ENCODE results near the gene ATP6V0E2. TPM values are rescaled to one million over a fixed set of nuclear protein-coding genes. Genes with fewer than 3 reads are reported as not detected.

ATP6V0E2 gene
- total RNA-seq, 1 experiment from 2014 or later, result 19.0 TPM

DNA sequence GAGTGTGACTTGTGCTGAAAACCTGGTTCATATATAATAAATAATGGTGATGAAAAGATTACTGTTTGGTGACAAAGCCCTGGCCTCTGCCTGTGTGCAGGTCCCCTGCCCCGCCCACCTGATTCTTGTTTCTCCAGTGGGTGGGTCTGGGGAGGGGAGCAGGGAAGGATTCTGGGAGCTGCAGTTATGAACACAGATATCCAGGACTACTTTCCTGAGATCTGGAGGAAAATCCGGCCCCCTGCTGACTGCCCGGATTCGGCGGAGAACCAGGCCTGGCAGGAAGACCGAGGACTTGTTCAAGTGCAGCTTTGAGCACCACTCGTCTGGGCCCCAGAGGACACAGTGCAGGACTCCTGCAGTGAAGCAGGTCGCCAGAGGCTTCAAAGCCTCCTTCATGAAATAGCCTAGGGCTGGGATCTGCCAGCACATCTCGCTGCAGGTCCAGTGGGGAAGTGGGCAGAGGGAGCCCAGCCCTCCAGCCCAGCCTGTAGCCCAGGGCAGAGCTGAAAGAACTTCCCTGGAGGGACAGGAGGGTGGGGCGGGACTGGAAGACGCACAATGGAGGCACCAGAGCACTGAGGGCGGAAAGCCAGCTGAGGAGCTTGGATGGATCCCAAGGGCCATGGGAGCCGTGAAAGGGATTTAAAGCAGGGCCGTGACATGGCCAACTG, 7.0 kb downstream of the ATP6V0E2 start:
- Histone ChIP-seq H3K79me1 (ENCODE audit: insufficient read depth, low read depth, low read length, poor library complexity, severe bottlenecking) (no peaks in the 10 kb centered on the region), H4K91ac (ENCODE audit: insufficient read length, low read depth, low read length) (no peak overlapping the region), H3K27ac (ENCODE audit: insufficient read length, low read depth, low read length) (no peak overlapping the region), H3K9me3 (ENCODE audit: control insufficient read depth, low read depth, low read length) (no peaks in the 10 kb centered on the region), H3K27me3 (ENCODE audit: insufficient read depth, low read length) (no peaks in the 10 kb centered on the region), H4K5ac (ENCODE audit: insufficient read length, low read depth, low read length) (no peak overlapping the region), H3K4me2 (ENCODE audit: insufficient read depth, insufficient read length, low read length) (no peak overlapping the region), H2BK120ac (ENCODE audit: low read depth, low read length, poor library complexity, severe bottlenecking) (no peak overlapping the region), H2BK20ac (ENCODE audit: low read depth, low read length, poor library complexity, severe bottlenecking) (no peak overlapping the region), H2AK5ac (ENCODE audit: insufficient read length, low read length) (no peak overlapping the region), H2BK15ac (ENCODE audit: low read depth, low read length) (no peak overlapping the region), H3K14ac (ENCODE audit: insufficient read depth, low read length) (no peak overlapping the region), H2AFZ (ENCODE audit: low read length) (no peak overlapping the region), H2BK12ac (ENCODE audit: insufficient read length, low read depth, low read length) (no peak overlapping the region), H3K79me2 (ENCODE audit: insufficient read depth, low read length) (no peaks in the 10 kb centered on the region), H3T11ph (ENCODE audit: low read length) (no peak overlapping the region), H3K23me2 (ENCODE audit: insufficient read length, low read depth, low read length, poor library complexity, severe bottlenecking) (no peaks in the 10 kb centered on the region), H3K23ac (ENCODE audit: insufficient read length, low read depth, low read length) (no peak overlapping the region), H3K4ac (ENCODE audit: low read depth, low read length) (no peak overlapping the region), H3K9ac (ENCODE audit: extremely low read depth, insufficient read length, low read length) (no peak overlapping the region), H2BK5ac (ENCODE audit: insufficient read length, low read length) (no peak overlapping the region), H4K20me1 (ENCODE audit: control insufficient read depth, insufficient read depth, insufficient read length) (no peaks in the 10 kb centered on the region), H3K4me1 (ENCODE audit: insufficient read depth, low read length) (no peaks in the 10 kb centered on the region), H3K56ac (ENCODE audit: insufficient read length, low read depth, low read length) (no peak overlapping the region), H3K18ac (ENCODE audit: insufficient read length, low read depth, low read length) (no peak overlapping the region), H4K8ac (replicated peaks; ENCODE audit: insufficient read length, low read depth, low read length) (no peak overlapping the region)
- H3K4me1 Mint-ChIP-seq, result peaks cover 21% of the 10 kb centered on the region in 2 experiments
- DNase-seq, result peak; percentile 18
- no peak overlapping the region for H3K4me3 Mint-ChIP-seq
- TF ChIP-seq, protein P1, sequence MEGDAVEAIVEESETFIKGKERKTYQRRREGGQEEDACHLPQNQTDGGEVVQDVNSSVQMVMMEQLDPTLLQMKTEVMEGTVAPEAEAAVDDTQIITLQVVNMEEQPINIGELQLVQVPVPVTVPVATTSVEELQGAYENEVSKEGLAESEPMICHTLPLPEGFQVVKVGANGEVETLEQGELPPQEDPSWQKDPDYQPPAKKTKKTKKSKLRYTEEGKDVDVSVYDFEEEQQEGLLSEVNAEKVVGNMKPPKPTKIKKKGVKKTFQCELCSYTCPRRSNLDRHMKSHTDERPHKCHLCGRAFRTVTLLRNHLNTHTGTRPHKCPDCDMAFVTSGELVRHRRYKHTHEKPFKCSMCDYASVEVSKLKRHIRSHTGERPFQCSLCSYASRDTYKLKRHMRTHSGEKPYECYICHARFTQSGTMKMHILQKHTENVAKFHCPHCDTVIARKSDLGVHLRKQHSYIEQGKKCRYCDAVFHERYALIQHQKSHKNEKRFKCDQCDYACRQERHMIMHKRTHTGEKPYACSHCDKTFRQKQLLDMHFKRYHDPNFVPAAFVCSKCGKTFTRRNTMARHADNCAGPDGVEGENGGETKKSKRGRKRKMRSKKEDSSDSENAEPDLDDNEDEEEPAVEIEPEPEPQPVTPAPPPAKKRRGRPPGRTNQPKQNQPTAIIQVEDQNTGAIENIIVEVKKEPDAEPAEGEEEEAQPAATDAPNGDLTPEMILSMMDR (conservative IDR thresholded peaks at IDR 0.05), result no peak
- H3K27ac Mint-ChIP-seq, result no peak overlapping the region
- no CpG with 5 or more reads among the region's 14 CpGs for WGBS (ENCODE audit: extremely low coverage, insufficient read length, low lambda C conversion rate)
- peaks cover 25% of the 10 kb centered on the region for H3K27me3 Mint-ChIP-seq (ENCODE audit: low read depth)
- no peaks in the 10 kb centered on the region for H3K9me3 Mint-ChIP-seq
- no peaks in the 10 kb centered on the region; a peak in 1 of 7 replicates for H3K36me3 Mint-ChIP-seq (ENCODE audit: insufficient read depth in 1 of 3, low read depth in 3 of 3)
